B cell (primary cell): ENCODE results near the gene CXCL12. TPM values are rescaled to one million over a fixed set of nuclear protein-coding genes. Genes with fewer than 3 reads are reported as not detected.

Source experiments
- ATAC-seq: fragments of 200-7000 bp; cut with Tn5 transposase; one replicate; pipeline ENCODE4 v1.10.0; 2021; ENCODE audit warnings: low read depth, mild to moderate bottlenecking, moderate number of reproducible peaks, moderate library complexity
- CTCF ChIA-PET: fragments of 350-600 bp; sonication (Branson Sonifier 250); formaldehyde crosslinking; loops from one replicate; lab custom pipeline; 2021; ENCODE audit warnings: antibody characterized with exemption, inconsistent platforms; lab: Charles Lee
- POLR2A ChIA-PET: fragments of 350-600 bp; sonication (Branson Sonifier 250); formaldehyde crosslinking; loops from one replicate; lab custom pipeline; 2021; ENCODE audit warnings: antibody characterized with exemption; lab: Charles Lee
- DNase-seq: peaks from one replicate; pipeline ENCODE4 v3.0.0; 2013
- H2AFZ ChIP-seq: 2 replicates; pipeline ENCODE4 v1.6.1; 2012; ENCODE audit warnings: mild to moderate bottlenecking, low read depth, low read length; ENCODE audit not compliant: insufficient read depth, poor library complexity, severe bottlenecking
- H3K27ac ChIP-seq, 2 donors: 1 replicate in 1 of 2; 2 replicates in 1 of 2; pipeline ENCODE4 v1.5.1; 2012 to 2013; ENCODE audit warnings: low read length in 2 of 2, mild to moderate bottlenecking in 2 of 2, moderate library complexity in 1 of 2
- H3K27me3 ChIP-seq, 4 experiments: fragments of 200-600 bp in 1 of 4; sonication (generic) in 1 of 4; replicated peaks in 1 of 4; 1 replicate in 2 of 4; 2 replicates in 2 of 4; pipeline versions ENCODE4 v1.6.1 to v1.7.0; 2013 to 2016; ENCODE audit warnings: low read length in 3 of 4, mild to moderate bottlenecking in 2 of 4, mixed read lengths in 1 of 4, moderate library complexity in 1 of 4; ENCODE audit not compliant: insufficient read depth in 4 of 4, control insufficient read depth in 3 of 4; ENCODE audit errors: control extremely low read depth in 1 of 4
- H3K36me3 ChIP-seq, 2 experiments: replicated peaks in 1 of 2; 1 replicate in 1 of 2; 2 replicates in 1 of 2; pipeline versions ENCODE4 v1.6.1 to v1.7.1; 2013; ENCODE audit warnings: low read length in 1 of 2; ENCODE audit not compliant: insufficient read depth in 2 of 2, control insufficient read depth in 1 of 2; ENCODE audit errors: control extremely low read depth in 1 of 2, extremely low read depth in 1 of 2
- H3K4me1 ChIP-seq, 2 donors: fragments of 200-600 bp in 1 of 2; sonication (generic) in 1 of 2; 1 replicate in 1 of 2; 2 replicates in 1 of 2; pipeline versions ENCODE4 v1.5.1 to v1.6.1; 2013 to 2017; ENCODE audit warnings: low read length in 2 of 2; ENCODE audit not compliant: control insufficient read depth in 2 of 2, insufficient read depth in 2 of 2
- H3K4me2 ChIP-seq: replicated peaks from 2 replicates; pipeline ENCODE3; 2012; ENCODE audit warnings: mild to moderate bottlenecking, low read depth, low read length; ENCODE audit not compliant: poor library complexity, severe bottlenecking
- H3K4me3 ChIP-seq, 5 experiments: fragments of 200-600 bp in 1 of 5; sonication (generic) in 1 of 5; 1 replicate in 3 of 5; 2 replicates in 2 of 5; pipeline versions ENCODE4 v1.5.1 to v1.7.0; 2011 to 2016; ENCODE audit warnings: low read length in 4 of 5, mild to moderate bottlenecking in 4 of 5, low read depth in 2 of 5, control low read depth in 1 of 5, moderate library complexity in 1 of 5; ENCODE audit not compliant: insufficient read depth in 1 of 5; ENCODE audit errors: control extremely low read depth in 1 of 5, extremely low read depth in 1 of 5
- H3K79me2 ChIP-seq: fragments of 200-600 bp; sonication (generic); one replicate; pipeline ENCODE4 v1.6.0; 2016; ENCODE audit warnings: low read length; ENCODE audit not compliant: control insufficient read depth, insufficient read depth
- H3K9ac ChIP-seq: fragments of 200-600 bp; sonication (generic); 2 replicates; pipeline ENCODE4 v1.6.1; 2017; ENCODE audit warnings: mild to moderate bottlenecking, low read length, moderate library complexity
- H3K9me3 ChIP-seq, 3 donors: one replicate each; pipeline versions ENCODE4 v1.6.1 to v1.7.1; 2013; ENCODE audit warnings: low read length in 2 of 3; ENCODE audit not compliant: control insufficient read depth in 2 of 3, insufficient read depth in 1 of 3; ENCODE audit errors: control extremely low read depth in 1 of 3
- H4K20me1 ChIP-seq: 2 replicates; pipeline ENCODE4 v1.6.0; 2012; ENCODE audit warnings: mild to moderate bottlenecking, low read length; ENCODE audit not compliant: insufficient read depth, control insufficient read depth, poor library complexity, severe bottlenecking
- H3K27ac Mint-ChIP-seq: one replicate; pipeline ENCODE4 v1.8.0; 2021; ENCODE audit warnings: mixed read lengths
- H3K27me3 Mint-ChIP-seq: one replicate; pipeline ENCODE4 v1.8.0; 2021; ENCODE audit warnings: mixed read lengths
- H3K4me1 Mint-ChIP-seq: one replicate; pipeline ENCODE4 v1.8.0; 2021; ENCODE audit warnings: mixed read lengths
- H3K4me3 Mint-ChIP-seq: one replicate; pipeline ENCODE4 v1.8.0; 2021; ENCODE audit warnings: mixed read lengths
- H3K9me3 Mint-ChIP-seq: one replicate; pipeline ENCODE4 v1.8.0; 2022; ENCODE audit warnings: mixed read lengths; ENCODE audit not compliant: insufficient read depth
- EZH2 ChIP-seq: IDR thresholded peaks from 2 replicates; pipeline ENCODE4 v1.6.1; 2012; ENCODE audit warnings: borderline replicate concordance, low read depth, mild to moderate bottlenecking, moderate library complexity, low read length; ENCODE audit not compliant: insufficient read depth, poor library complexity, severe bottlenecking
- WGBS: methylation state at CpG from one replicate; pipeline ENCODE4 v1.1.5; 2013; ENCODE audit warnings: missing lambda C conversion rate; ENCODE audit not compliant: insufficient coverage; 5-methylcytosine and 5-hydroxymethylcytosine counted together
- intact Hi-C: fragments of 100-400 bp; cut with micrococcal nuclease; formaldehyde crosslinking; loops from one replicate; pipeline ENCODE4 v1.10.0; 2022
- polyA minus RNA-seq: library from RNA; depleted of rRNA, polyadenylated mRNA; stranded (reverse); fragments of >200 nt; gene quantifications from 2 replicates; pipeline ENCODE4 v1.2.3, GENCODE V29; 2012
- polyA plus RNA-seq: library from polyadenylated mRNA; depleted of rRNA; stranded (reverse); fragments of >200 nt; gene quantifications from 2 replicates; pipeline ENCODE4 v1.2.3, GENCODE V29; 2012
- total RNA-seq, 2 donors: library from RNA; stranded (reverse); fragments of 120-200 nt in 1 of 2; gene quantifications; 1 replicate in 1 of 2; 2 replicates in 1 of 2; pipeline versions ENCODE4 v1.2.3 to v1.2.4, GENCODE V29; 2013 to 2022
- TF ChIP-seq, protein P1 (sequence below): fragments of 200-600 bp; IDR thresholded peaks from one replicate; pipeline ENCODE4 v1.8.0; 2022; ENCODE audit warnings: antibody characterized with exemption, mild to moderate bottlenecking

CXCL12 gene
- total RNA-seq, result not detected in 2 replicates
- total RNA-seq (2013), result 2.6 TPM
- not detected in 2 replicates for polyA plus RNA-seq
- 0.29 TPM in 1 of 2 replicates, not detected in the other for polyA minus RNA-seq

DNA sequence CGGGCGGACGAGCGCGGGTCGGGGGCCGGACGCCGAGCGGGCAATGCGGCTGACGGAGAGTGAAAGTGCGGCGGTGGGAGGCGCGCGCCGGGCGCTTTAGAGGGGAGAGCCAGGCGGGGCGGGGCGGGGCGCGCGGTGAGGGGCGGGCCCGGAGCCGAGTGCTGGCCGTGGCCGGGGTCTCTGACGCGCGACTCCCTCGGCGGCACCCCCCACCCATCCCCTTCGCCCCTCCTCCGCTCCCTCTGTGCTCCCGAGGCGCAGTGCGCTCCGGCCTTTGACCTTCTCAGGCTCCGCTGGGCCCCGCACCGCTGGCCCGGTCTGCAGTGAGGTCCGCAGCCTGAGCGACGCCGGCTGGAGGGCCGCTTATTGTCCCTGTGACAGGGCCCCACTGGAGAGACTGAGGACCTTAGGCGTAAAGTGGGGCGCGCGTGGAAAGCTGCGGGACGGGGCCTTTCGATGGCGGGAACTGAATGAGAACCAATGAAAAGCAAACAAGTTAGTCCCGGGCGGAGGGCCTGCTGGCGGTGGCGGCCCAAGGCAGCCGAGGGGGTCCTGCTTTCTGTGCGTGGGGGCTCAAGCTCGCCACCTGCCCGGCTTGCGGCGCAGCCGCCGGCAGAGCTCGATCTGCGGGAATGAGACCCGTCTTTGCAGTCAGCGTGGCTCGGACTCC, at the start of gene CXCL12:
CXCL12 (minus strand) TSS at position 72 of the 670 bp plus-strand sequence. CDS start 92 bp downstream, outside the sequence.
- Histone ChIP-seq H3K4me2 (no peak within 1 kb of the TSS), H4K20me1 (no peaks in the 10 kb centered on the region), H3K4me3 (no peak within 1 kb of the TSS), H3K9me3 (peaks cover 0 to 11% (median 0%) of the 10 kb centered on the region in 3 donors), H3K36me3 (no peaks in the 10 kb centered on the region), H3K27me3 (peaks cover 0 to 28% (median 10%) of the 10 kb centered on the region in 4 experiments), H3K9ac (no peak within 1 kb of the TSS), H2AFZ (no peak within 1 kb of the TSS), H3K79me2 (no peaks in the 10 kb centered on the region), H3K27ac (no peak within 1 kb of the TSS), H3K4me1 (no peaks in the 10 kb centered on the region)
- TF ChIP-seq EZH2, result no peak
- TF ChIP-seq, protein P1, sequence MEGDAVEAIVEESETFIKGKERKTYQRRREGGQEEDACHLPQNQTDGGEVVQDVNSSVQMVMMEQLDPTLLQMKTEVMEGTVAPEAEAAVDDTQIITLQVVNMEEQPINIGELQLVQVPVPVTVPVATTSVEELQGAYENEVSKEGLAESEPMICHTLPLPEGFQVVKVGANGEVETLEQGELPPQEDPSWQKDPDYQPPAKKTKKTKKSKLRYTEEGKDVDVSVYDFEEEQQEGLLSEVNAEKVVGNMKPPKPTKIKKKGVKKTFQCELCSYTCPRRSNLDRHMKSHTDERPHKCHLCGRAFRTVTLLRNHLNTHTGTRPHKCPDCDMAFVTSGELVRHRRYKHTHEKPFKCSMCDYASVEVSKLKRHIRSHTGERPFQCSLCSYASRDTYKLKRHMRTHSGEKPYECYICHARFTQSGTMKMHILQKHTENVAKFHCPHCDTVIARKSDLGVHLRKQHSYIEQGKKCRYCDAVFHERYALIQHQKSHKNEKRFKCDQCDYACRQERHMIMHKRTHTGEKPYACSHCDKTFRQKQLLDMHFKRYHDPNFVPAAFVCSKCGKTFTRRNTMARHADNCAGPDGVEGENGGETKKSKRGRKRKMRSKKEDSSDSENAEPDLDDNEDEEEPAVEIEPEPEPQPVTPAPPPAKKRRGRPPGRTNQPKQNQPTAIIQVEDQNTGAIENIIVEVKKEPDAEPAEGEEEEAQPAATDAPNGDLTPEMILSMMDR, result no peak
- Mint-ChIP-seq H3K4me3 (peak within 1 kb of the TSS; percentile 41), H3K27ac (no peak within 1 kb of the TSS), H3K9me3 (no peaks in the 10 kb centered on the region), H3K27me3 (peaks cover 29% of the 10 kb centered on the region), H3K4me1 (peaks cover 2% of the 10 kb centered on the region)
- intact Hi-C loops, result loop anchor here (10.0 kb wide), 1 partner anchor 710 kb away; no protein-coding TSS in a partner anchor
- ATAC-seq, result no peak
- CTCF ChIA-PET, result no interaction called here
- 4% methylated on average over 74 of the region's 75 CpGs for WGBS
- DNase-seq, result no peak
- POLR2A ChIA-PET, result no interaction called here

GRCh38 chr10:44427479-44427878, 42.6 kb upstream of the CXCL12 start:
- Histone ChIP-seq H3K4me3 (no peak overlapping the region), H3K27ac (no peak overlapping the region), H2AFZ (no peak overlapping the region), H3K4me1 (no peaks in the 10 kb centered on the region), H3K27me3 (no peaks in the 10 kb centered on the region), H3K4me2 (no peak overlapping the region), H3K79me2 (no peaks in the 10 kb centered on the region), H3K36me3 (no peaks in the 10 kb centered on the region), H3K9ac (no peak overlapping the region), H4K20me1 (no peaks in the 10 kb centered on the region), H3K9me3 (peaks cover 0 to 24% (median 0%) of the 10 kb centered on the region in 3 donors)
- POLR2A ChIA-PET, result no interaction called here
- TF ChIP-seq EZH2, result no peak
- TF ChIP-seq, protein P1, result no peak
- no peaks in the 10 kb centered on the region for H3K4me1 Mint-ChIP-seq
- CTCF ChIA-PET, result no interaction called here
- intact Hi-C loops, result no loop called here
- WGBS, result 64% methylated on average over 2 of the region's 2 CpGs
- ATAC-seq (no peak), DNase-seq (no peak)
- peaks cover 3% of the 10 kb centered on the region for H3K9me3 Mint-ChIP-seq
- H3K27me3 Mint-ChIP-seq, result no peaks in the 10 kb centered on the region
- H3K4me3 Mint-ChIP-seq, result no peak overlapping the region
- no peak overlapping the region for H3K27ac Mint-ChIP-seq
